Calu3 (cell line): ENCODE data around the gene COL26A1. TPM values are rescaled to one million over a fixed set of nuclear protein-coding genes. Genes with fewer than 3 reads are reported as not detected.

Source experiments
- BruUV-seq: library from RNA; stranded (reverse); fragments of 400-500 nt; replicated peaks from 2 replicates; lab custom pipeline; 2021; lab: Mats Ljungman, UMichigan
- CTCF ChIA-PET: fragments of 300-600 bp; sonication (Branson Sonifier 250); formaldehyde crosslinking; loops from one replicate; lab custom pipeline; 2022; ENCODE audit warnings: antibody characterized with exemption; lab: Charles Lee
- DNase-seq: peaks from one replicate; pipeline ENCODE4 v3.0.0; 2022
- H3K27ac Mint-ChIP-seq: one replicate; pipeline ENCODE4 v1.8.0; 2022; ENCODE audit warnings: mixed read lengths; ENCODE audit not compliant: unreplicated experiment
- H3K27me3 Mint-ChIP-seq: one replicate; pipeline ENCODE4 v1.8.0; 2022; ENCODE audit warnings: mixed read lengths; ENCODE audit not compliant: unreplicated experiment
- H3K36me3 Mint-ChIP-seq: one replicate; pipeline ENCODE4 v1.8.0; 2022; ENCODE audit warnings: mild to moderate bottlenecking, moderate library complexity, mixed read lengths; ENCODE audit not compliant: insufficient read depth, unreplicated experiment
- H3K4me1 Mint-ChIP-seq: one replicate; pipeline ENCODE4 v1.8.0; 2022; ENCODE audit warnings: mild to moderate bottlenecking, low read depth, mixed read lengths; ENCODE audit not compliant: unreplicated experiment
- H3K4me3 Mint-ChIP-seq: one replicate; pipeline ENCODE4 v1.8.0; 2022; ENCODE audit warnings: mild to moderate bottlenecking, low read depth, moderate library complexity, mixed read lengths; ENCODE audit not compliant: unreplicated experiment
- H3K9me3 Mint-ChIP-seq: one replicate; pipeline ENCODE4 v1.8.0; 2022; ENCODE audit warnings: low read depth, mixed read lengths; ENCODE audit not compliant: unreplicated experiment
- CTCF ChIP-seq: fragments of 200-600 bp; IDR thresholded peaks from one replicate; pipeline ENCODE4 v1.8.0; 2022; ENCODE audit warnings: antibody characterized with exemption; ENCODE audit not compliant: unreplicated experiment
- intact Hi-C: fragments of 100-400 bp; cut with micrococcal nuclease; formaldehyde crosslinking; loops from one replicate; pipeline ENCODE4 v1.10.0; 2022; ENCODE audit not compliant: unreplicated experiment
- total RNA-seq: library from RNA; stranded (reverse); gene quantifications from 2 replicates; pipeline ENCODE4 v1.2.3, GENCODE V29; 2022

COL26A1 gene
- total RNA-seq, 1 experiment from 2014 or later, result not detected

GRCh38 chr7:101507791-101508252 is 145.1 kb downstream of the COL26A1 start:
- no peaks in the 10 kb centered on the region for H3K9me3 Mint-ChIP-seq
- BruUV-seq, result no TSS peak
- no peaks in the 10 kb centered on the region for H3K36me3 Mint-ChIP-seq
- intact Hi-C loops, result no loop called here
- TF ChIP-seq CTCF, result peak; percentile 75
- H3K27me3 Mint-ChIP-seq, result peaks cover 46% of the 10 kb centered on the region
- CTCF ChIA-PET, result interaction anchor here (0.7 kb wide), 1 partner anchor 28 kb away, joined by 3 read pairs; no protein-coding TSS in a partner anchor
- no peak overlapping the region for H3K4me3 Mint-ChIP-seq
- H3K27ac Mint-ChIP-seq, result no peak overlapping the region
- H3K4me1 Mint-ChIP-seq, result peaks cover 10% of the 10 kb centered on the region
- DNase-seq, result peak; percentile 47

- CTCF ChIA-PET, result no interaction called here
- DNase-seq, result no peak
- H3K9me3 Mint-ChIP-seq, result no peaks in the 10 kb centered on the region
- H3K4me1 Mint-ChIP-seq, result peaks cover 10% of the 10 kb centered on the region
- no peak overlapping the region for H3K4me3 Mint-ChIP-seq
- no peaks in the 10 kb centered on the region for H3K36me3 Mint-ChIP-seq
- H3K27me3 Mint-ChIP-seq, result peaks cover 49% of the 10 kb centered on the region
- TF ChIP-seq CTCF, result no peak
- BruUV-seq, result no TSS peak
- no peak overlapping the region for H3K27ac Mint-ChIP-seq
- intact Hi-C loops, result no loop called here
These were observed 147.6 kb downstream of the COL26A1 start for GRCh38 chr7:101510297-101510696.

- Mint-ChIP-seq H3K4me3 (no peak overlapping the region), H3K27me3 (peaks cover 38% of the 10 kb centered on the region), H3K9me3 (no peaks in the 10 kb centered on the region), H3K27ac (no peak overlapping the region), H3K4me1 (peaks cover 10% of the 10 kb centered on the region), H3K36me3 (no peaks in the 10 kb centered on the region)
- no TSS peak for BruUV-seq
- no peak for TF ChIP-seq CTCF
- intact Hi-C loops, result no loop called here
- CTCF ChIA-PET, result interaction anchor here (0.6 kb wide), 1 partner anchor 200 kb away, joined by 5 read pairs; no protein-coding TSS in a partner anchor
- DNase-seq, result no peak
These were observed 149.3 kb downstream of the COL26A1 start for GRCh38 chr7:101511965-101512364.

- Mint-ChIP-seq H3K27me3 (peaks cover 30% of the 10 kb centered on the region), H3K36me3 (no peaks in the 10 kb centered on the region), H3K4me1 (no peaks in the 10 kb centered on the region), H3K27ac (no peak overlapping the region), H3K4me3 (no peak overlapping the region), H3K9me3 (no peaks in the 10 kb centered on the region)
- BruUV-seq, result no TSS peak
- DNase-seq, result no peak
- CTCF ChIA-PET, result no interaction called here
- intact Hi-C loops, result no loop called here
- no peak for TF ChIP-seq CTCF
These were observed 154.2 kb downstream of the COL26A1 start for GRCh38 chr7:101516851-101517250.
